H1 (cell line): ENCODE measurements around the gene NUFIP2. TPM values are rescaled to one million over a fixed set of nuclear protein-coding genes. Genes with fewer than 3 reads are reported as not detected.

Experiments
- EGR1 ChIP-seq: IDR thresholded peaks from 2 replicates; pipeline ENCODE4 v1.6.1; 2011; ENCODE audit warnings: low read depth, low read length, borderline replicate concordance
- polyA plus RNA-seq, 7 experiments: library from polyadenylated mRNA; depleted of rRNA in 3 of 7; stranded (reverse) in 5 of 7; unstranded in 2 of 7; fragments of >200 nt in 5 of 7; fragments of 200-250 nt in 2 of 7; gene quantifications; 1 replicate in 5 of 7; 2 replicates in 1 of 7; 4 replicates in 1 of 7; pipeline versions ENCODE4 v1.2.1 to v1.2.3, GENCODE V29; 2011 to 2013; ENCODE audit warnings: missing spikeins in 2 of 7, mixed read lengths in 2 of 7
- total RNA-seq: library from RNA; stranded (reverse); fragmentation: NEBNext Ultra II Directional; extraction: Animal tissue kit (Norgen Biotek cat#: 25700); gene quantifications from 2 replicates; pipeline ENCODE4 v1.2.1, GENCODE V29; 2021
- TF ChIP-seq, protein P1 (sequence below): fragments of 300-600 bp; sonication (generic); IDR thresholded peaks from 2 replicates; pipeline ENCODE4 v1.7.1; 2012; ENCODE audit warnings: low read length, moderate library complexity, mild to moderate bottlenecking, inconsistent platforms; ENCODE audit not compliant: insufficient replicate concordance

The NUFIP2 gene
- total and polyA plus RNA-seq, 2 of the 8 experiments (the other 6 are each of a cell fraction or from before 2014, with no cell fraction given) = 65.9 to 118 TPM

- TF ChIP-seq, protein P1, sequence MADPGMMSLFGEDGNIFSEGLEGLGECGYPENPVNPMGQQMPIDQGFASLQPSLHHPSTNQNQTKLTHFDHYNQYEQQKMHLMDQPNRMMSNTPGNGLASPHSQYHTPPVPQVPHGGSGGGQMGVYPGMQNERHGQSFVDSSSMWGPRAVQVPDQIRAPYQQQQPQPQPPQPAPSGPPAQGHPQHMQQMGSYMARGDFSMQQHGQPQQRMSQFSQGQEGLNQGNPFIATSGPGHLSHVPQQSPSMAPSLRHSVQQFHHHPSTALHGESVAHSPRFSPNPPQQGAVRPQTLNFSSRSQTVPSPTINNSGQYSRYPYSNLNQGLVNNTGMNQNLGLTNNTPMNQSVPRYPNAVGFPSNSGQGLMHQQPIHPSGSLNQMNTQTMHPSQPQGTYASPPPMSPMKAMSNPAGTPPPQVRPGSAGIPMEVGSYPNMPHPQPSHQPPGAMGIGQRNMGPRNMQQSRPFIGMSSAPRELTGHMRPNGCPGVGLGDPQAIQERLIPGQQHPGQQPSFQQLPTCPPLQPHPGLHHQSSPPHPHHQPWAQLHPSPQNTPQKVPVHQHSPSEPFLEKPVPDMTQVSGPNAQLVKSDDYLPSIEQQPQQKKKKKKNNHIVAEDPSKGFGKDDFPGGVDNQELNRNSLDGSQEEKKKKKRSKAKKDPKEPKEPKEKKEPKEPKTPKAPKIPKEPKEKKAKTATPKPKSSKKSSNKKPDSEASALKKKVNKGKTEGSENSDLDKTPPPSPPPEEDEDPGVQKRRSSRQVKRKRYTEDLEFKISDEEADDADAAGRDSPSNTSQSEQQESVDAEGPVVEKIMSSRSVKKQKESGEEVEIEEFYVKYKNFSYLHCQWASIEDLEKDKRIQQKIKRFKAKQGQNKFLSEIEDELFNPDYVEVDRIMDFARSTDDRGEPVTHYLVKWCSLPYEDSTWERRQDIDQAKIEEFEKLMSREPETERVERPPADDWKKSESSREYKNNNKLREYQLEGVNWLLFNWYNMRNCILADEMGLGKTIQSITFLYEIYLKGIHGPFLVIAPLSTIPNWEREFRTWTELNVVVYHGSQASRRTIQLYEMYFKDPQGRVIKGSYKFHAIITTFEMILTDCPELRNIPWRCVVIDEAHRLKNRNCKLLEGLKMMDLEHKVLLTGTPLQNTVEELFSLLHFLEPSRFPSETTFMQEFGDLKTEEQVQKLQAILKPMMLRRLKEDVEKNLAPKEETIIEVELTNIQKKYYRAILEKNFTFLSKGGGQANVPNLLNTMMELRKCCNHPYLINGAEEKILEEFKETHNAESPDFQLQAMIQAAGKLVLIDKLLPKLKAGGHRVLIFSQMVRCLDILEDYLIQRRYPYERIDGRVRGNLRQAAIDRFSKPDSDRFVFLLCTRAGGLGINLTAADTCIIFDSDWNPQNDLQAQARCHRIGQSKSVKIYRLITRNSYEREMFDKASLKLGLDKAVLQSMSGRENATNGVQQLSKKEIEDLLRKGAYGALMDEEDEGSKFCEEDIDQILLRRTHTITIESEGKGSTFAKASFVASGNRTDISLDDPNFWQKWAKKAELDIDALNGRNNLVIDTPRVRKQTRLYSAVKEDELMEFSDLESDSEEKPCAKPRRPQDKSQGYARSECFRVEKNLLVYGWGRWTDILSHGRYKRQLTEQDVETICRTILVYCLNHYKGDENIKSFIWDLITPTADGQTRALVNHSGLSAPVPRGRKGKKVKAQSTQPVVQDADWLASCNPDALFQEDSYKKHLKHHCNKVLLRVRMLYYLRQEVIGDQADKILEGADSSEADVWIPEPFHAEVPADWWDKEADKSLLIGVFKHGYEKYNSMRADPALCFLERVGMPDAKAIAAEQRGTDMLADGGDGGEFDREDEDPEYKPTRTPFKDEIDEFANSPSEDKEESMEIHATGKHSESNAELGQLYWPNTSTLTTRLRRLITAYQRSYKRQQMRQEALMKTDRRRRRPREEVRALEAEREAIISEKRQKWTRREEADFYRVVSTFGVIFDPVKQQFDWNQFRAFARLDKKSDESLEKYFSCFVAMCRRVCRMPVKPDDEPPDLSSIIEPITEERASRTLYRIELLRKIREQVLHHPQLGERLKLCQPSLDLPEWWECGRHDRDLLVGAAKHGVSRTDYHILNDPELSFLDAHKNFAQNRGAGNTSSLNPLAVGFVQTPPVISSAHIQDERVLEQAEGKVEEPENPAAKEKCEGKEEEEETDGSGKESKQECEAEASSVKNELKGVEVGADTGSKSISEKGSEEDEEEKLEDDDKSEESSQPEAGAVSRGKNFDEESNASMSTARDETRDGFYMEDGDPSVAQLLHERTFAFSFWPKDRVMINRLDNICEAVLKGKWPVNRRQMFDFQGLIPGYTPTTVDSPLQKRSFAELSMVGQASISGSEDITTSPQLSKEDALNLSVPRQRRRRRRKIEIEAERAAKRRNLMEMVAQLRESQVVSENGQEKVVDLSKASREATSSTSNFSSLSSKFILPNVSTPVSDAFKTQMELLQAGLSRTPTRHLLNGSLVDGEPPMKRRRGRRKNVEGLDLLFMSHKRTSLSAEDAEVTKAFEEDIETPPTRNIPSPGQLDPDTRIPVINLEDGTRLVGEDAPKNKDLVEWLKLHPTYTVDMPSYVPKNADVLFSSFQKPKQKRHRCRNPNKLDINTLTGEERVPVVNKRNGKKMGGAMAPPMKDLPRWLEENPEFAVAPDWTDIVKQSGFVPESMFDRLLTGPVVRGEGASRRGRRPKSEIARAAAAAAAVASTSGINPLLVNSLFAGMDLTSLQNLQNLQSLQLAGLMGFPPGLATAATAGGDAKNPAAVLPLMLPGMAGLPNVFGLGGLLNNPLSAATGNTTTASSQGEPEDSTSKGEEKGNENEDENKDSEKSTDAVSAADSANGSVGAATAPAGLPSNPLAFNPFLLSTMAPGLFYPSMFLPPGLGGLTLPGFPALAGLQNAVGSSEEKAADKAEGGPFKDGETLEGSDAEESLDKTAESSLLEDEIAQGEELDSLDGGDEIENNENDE = no peak
- no peak for TF ChIP-seq EGR1
These were observed 1.5 kb upstream of the NUFIP2 start (continued) for GRCh38 chr17:29295420-29295819.
